Nephron (organoid): Measurements from ENCODE around the gene KDSR.

Source experiments
- H3K27ac Mint-ChIP-seq, 3 experiments: 2 replicates each; pipeline ENCODE4 v1.8.0; 2020; ENCODE audit warnings: mixed read lengths in 3 of 3, mild to moderate bottlenecking in 2 of 3, moderate library complexity in 1 of 3
- H3K27me3 Mint-ChIP-seq: 2 replicates; pipeline ENCODE4 v1.8.0; 2021; ENCODE audit warnings: low read depth, mild to moderate bottlenecking, moderate library complexity, mixed read lengths
- H3K36me3 Mint-ChIP-seq: 2 replicates; pipeline ENCODE4 v1.8.0; 2020; ENCODE audit warnings: low read depth, mixed read lengths
- H3K4me1 Mint-ChIP-seq: 2 replicates; pipeline ENCODE4 v1.8.0; 2020; ENCODE audit warnings: mixed read lengths
- H3K4me3 Mint-ChIP-seq, 3 experiments: 2 replicates each; pipeline ENCODE4 v1.8.0; 2020; ENCODE audit warnings: mild to moderate bottlenecking in 3 of 3, mixed read lengths in 3 of 3, moderate library complexity in 2 of 3
- H3K9me3 Mint-ChIP-seq: 2 replicates; pipeline ENCODE4 v1.8.0; 2020; ENCODE audit warnings: mixed read lengths
- TF ChIP-seq, protein P1 (sequence below), 3 experiments: fragments of 200-600 bp; sonication (generic); IDR thresholded peaks; one replicate each; pipeline ENCODE4 v1.5.0; 2021; ENCODE audit warnings: antibody characterized with exemption in 3 of 3; ENCODE audit not compliant: unreplicated experiment in 3 of 3

The KDSR gene

DNA sequence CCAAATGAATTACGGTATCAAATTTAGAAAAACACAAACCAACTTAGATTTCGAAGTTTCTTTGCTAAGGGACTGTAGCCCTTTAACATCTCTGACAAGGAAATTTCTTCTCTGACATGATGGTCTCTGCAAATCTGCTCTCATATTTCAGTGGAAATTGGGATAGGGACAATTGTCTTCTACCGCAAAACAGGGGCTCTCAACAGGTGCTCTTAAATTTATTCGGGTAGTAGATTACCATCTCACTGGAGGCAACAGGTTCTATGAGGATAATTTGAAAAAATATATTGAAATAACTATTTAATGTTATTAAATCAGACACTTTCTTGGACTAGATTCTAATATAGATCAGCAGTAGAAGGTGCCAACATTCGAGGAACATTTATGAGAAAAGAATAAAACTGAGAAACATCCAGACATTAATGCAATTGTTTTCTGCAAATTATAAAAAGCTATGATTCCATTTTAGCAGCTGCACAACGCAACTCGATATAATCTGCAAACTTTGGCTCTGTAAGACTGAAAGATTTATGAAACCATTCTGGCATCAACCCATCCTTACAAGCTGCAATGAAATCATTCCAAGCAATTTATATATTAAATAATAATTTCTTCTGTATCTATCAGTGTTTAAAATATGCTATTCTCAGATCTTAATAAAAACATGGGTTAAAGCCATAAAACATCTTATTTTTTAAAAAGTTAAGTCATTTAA, 37.4 kb downstream of the KDSR start:
- Mint-ChIP-seq H3K9me3 (no peaks in the 10 kb centered on the region), H3K27ac (peak overlapping the region in 1 of 3 experiments; percentile 21), H3K27me3 (no peaks in the 10 kb centered on the region), H3K4me1 (peaks cover 21% of the 10 kb centered on the region), H3K4me3 (no peak overlapping the region), H3K36me3 (peaks cover 34% of the 10 kb centered on the region)
- TF ChIP-seq, protein P1, sequence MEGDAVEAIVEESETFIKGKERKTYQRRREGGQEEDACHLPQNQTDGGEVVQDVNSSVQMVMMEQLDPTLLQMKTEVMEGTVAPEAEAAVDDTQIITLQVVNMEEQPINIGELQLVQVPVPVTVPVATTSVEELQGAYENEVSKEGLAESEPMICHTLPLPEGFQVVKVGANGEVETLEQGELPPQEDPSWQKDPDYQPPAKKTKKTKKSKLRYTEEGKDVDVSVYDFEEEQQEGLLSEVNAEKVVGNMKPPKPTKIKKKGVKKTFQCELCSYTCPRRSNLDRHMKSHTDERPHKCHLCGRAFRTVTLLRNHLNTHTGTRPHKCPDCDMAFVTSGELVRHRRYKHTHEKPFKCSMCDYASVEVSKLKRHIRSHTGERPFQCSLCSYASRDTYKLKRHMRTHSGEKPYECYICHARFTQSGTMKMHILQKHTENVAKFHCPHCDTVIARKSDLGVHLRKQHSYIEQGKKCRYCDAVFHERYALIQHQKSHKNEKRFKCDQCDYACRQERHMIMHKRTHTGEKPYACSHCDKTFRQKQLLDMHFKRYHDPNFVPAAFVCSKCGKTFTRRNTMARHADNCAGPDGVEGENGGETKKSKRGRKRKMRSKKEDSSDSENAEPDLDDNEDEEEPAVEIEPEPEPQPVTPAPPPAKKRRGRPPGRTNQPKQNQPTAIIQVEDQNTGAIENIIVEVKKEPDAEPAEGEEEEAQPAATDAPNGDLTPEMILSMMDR (IDR thresholded peaks at IDR 0.05; ENCODE audit: unreplicated experiment in 3 of 3), result no peak

DNA sequence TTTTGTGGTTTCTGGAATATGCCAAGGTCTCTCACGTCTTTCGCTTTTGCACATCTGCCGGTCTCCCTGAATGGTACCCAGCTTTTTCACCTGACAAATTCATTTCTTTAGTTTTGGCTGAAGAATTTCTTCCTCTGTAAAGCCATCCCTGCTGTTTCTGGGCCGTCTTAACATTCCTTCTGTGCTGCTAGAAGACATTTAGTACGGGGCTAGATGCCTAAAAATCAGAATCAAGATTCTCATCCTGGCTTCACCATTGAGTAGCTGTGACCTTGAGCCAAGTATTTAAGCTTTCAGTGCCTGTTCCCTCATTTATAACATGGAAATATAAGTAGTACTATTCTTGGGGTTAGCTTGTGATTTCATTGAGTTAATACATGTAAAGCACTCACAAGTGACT, 41.0 kb downstream of the KDSR start:
- no peaks in the 10 kb centered on the region for H3K9me3 Mint-ChIP-seq
- H3K4me1 Mint-ChIP-seq, result peaks cover 34% of the 10 kb centered on the region
- H3K27me3 Mint-ChIP-seq, result no peaks in the 10 kb centered on the region
- no peak overlapping the region for H3K4me3 Mint-ChIP-seq
- peaks cover 6% of the 10 kb centered on the region for H3K36me3 Mint-ChIP-seq
- peak overlapping the region in 1 of 3 experiments; percentile 13 for H3K27ac Mint-ChIP-seq
- TF ChIP-seq, protein P1 (IDR thresholded peaks at IDR 0.05; ENCODE audit: unreplicated experiment in 3 of 3), result no peak

DNA sequence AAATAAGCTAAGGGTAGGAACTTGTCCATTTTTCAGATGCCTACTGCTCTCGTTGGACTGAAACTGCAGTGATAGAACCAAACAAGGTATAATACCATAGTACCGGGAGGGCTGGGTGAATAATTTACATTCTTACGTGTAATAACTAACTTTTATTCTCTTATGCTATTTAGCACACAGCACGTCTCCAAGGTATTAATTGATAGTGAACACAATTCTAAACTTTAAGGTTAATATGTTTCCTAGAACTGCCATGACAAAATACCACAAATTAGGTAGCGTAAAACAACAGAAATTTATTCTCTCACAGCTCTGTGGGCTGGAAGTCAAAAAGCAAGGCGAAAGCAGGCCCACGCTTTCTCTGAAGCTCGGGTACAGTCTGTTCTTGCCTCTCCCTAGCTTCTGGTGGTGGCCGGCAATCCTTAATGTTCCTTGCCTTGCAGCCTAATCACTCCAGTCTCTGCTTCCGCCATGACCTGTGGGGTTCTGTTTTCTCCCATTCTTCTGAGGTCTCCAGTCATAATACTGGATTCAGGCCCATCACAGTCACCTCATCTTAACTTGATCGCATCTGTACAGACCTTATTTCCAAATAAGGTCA, 41.8 kb downstream of the KDSR start:
- Mint-ChIP-seq H3K27ac (peak overlapping the region in 1 of 3 experiments; percentile 60), H3K4me1 (peaks cover 32% of the 10 kb centered on the region), H3K27me3 (no peaks in the 10 kb centered on the region), H3K9me3 (no peaks in the 10 kb centered on the region), H3K36me3 (peaks cover 1% of the 10 kb centered on the region), H3K4me3 (no peak overlapping the region)
- TF ChIP-seq, protein P1 (IDR thresholded peaks at IDR 0.05; ENCODE audit: unreplicated experiment in 3 of 3), result no peak

DNA sequence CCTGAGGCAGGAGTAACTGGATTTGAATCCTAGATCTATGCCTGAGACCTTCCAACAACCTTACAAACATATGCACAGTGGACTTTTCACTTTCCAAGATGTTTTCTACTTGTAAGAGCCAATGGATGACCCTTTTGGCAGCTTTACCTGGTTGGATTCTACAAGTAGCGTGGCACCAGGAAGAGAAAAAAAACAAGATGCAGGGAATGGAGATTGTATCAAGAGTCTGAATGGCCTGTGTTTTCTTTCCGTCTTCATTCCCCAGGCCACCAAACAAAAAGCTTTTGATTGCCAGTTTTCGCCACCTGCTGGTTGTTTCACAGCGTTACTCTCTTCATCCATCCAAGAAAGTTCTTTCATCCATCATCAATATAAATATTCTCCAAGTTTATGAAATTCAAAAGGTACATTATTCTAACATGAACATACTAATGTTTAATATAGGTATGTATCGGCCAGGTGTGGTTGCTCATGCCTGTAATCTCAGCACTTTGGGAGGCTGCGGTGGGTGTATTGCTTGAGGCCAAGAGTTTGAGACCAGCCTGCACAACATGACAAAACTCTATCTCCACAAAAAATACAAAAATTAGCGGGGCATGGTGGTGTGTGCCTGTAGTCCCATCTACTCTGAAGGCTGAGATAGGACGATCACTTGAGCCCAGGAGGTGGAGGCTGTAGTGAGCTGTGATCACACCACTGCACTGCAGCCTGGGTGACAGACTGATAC, 43.9 kb downstream of the KDSR start:
- no peaks in the 10 kb centered on the region for H3K9me3 Mint-ChIP-seq
- peak overlapping the region; percentile 16 to 66 (median 46) for H3K4me3 Mint-ChIP-seq
- peaks cover 29% of the 10 kb centered on the region for H3K4me1 Mint-ChIP-seq
- H3K27ac Mint-ChIP-seq, result peak overlapping the region; percentile 13 to 79 (median 62)
- peaks cover 3% of the 10 kb centered on the region for H3K27me3 Mint-ChIP-seq
- no peaks in the 10 kb centered on the region for H3K36me3 Mint-ChIP-seq
- TF ChIP-seq, protein P1 (IDR thresholded peaks at IDR 0.05; ENCODE audit: unreplicated experiment in 3 of 3), result peak; percentile 77 to 90 (median 79)

DNA sequence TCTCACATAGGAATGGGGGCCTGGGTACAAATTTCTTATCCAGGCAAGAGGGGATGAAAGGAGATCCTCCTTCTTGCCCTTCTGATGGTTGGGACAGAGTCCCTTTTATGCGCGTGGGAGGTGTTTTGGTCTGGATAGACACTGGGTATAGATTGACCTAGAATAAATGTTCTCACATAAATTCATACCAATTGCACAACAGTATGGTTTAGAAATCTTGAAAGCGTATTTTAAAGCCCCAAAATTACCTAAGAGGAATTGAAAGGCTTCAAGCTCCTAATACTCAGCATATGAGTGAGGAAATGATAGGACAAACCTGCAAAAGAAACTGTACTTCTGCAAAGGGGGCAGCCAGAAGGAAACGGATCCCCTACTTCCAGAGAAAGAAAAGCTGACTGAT, 44.8 kb downstream of the KDSR start:
- Mint-ChIP-seq H3K4me1 (peaks cover 34% of the 10 kb centered on the region), H3K36me3 (no peaks in the 10 kb centered on the region), H3K9me3 (no peaks in the 10 kb centered on the region)

More for the DNA sequence above, 44.8 kb downstream of the KDSR start:
- TF ChIP-seq, protein P1 (IDR thresholded peaks at IDR 0.05; ENCODE audit: unreplicated experiment in 3 of 3), result no peak
- H3K27me3 Mint-ChIP-seq, result peaks cover 11% of the 10 kb centered on the region
- peak overlapping the region; percentile 67 to 85 (median 78) for H3K4me3 Mint-ChIP-seq
- peak overlapping the region; percentile 45 to 78 (median 62) for H3K27ac Mint-ChIP-seq
